Body of pancreas (tissue), 4 donors: ENCODE results near the gene DOCK4.

Experiments
- POLR2A ChIP-seq, 3 donors: fragments of 450-650 bp; IDR thresholded peaks; one replicate each; pipeline ENCODE4 v1.6.1; 2016; ENCODE audit warnings: antibody characterized with exemption in 3 of 3, mild to moderate bottlenecking in 2 of 3
- TF ChIP-seq, protein P1 (sequence below), 7 experiments: fragments of 450-650 bp in 4 of 7; fragments of 200-600 bp in 3 of 7; sonication (generic) in 3 of 7; IDR thresholded peaks; one replicate each; pipeline ENCODE4 v1.5.1; 2016 to 2019; ENCODE audit warnings: antibody characterized with exemption in 7 of 7

DNA sequence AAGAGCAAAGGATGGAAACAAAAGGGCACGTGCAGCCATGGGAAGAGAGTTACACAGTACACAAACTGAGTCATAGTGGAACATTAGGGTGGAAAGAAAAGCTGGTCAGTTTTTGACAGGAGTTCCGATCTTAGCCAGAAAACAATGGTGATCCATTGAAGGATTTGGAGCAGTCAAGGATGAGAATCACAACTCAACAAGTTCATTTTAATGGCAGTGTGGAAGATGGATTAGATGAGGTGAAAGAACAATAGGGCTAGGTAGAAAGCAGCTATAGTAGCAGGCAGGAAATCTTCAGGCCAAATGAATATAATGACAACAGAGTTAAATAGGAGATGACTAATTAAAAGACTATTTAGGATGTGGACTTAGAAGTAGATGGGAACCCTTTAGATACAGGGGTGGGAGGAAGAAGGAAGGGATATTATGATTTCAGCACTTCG is 136.3 kb downstream of the DOCK4 start:
- TF ChIP-seq, protein P1, sequence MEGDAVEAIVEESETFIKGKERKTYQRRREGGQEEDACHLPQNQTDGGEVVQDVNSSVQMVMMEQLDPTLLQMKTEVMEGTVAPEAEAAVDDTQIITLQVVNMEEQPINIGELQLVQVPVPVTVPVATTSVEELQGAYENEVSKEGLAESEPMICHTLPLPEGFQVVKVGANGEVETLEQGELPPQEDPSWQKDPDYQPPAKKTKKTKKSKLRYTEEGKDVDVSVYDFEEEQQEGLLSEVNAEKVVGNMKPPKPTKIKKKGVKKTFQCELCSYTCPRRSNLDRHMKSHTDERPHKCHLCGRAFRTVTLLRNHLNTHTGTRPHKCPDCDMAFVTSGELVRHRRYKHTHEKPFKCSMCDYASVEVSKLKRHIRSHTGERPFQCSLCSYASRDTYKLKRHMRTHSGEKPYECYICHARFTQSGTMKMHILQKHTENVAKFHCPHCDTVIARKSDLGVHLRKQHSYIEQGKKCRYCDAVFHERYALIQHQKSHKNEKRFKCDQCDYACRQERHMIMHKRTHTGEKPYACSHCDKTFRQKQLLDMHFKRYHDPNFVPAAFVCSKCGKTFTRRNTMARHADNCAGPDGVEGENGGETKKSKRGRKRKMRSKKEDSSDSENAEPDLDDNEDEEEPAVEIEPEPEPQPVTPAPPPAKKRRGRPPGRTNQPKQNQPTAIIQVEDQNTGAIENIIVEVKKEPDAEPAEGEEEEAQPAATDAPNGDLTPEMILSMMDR (IDR thresholded peaks at IDR 0.05): no peak
- TF ChIP-seq POLR2A (IDR thresholded peaks at IDR 0.05): no peak
